Spleen (tissue), 11 donors: Measurements from ENCODE around the gene EFNB3. TPM values are rescaled to one million over a fixed set of nuclear protein-coding genes. Genes with fewer than 3 reads are reported as not detected.
A peak's percentile ranks its signal among the peaks of the same experiment; 100 is the strongest.

Source experiments
- DNase-seq: peaks from one replicate; pipeline ENCODE4 v3.0.0-alpha.2; 2020
- H3K27ac ChIP-seq, 8 donors: fragments of 200-600 bp; sonication (generic) in 7 of 8; 1 replicate in 4 of 8; 2 replicates in 4 of 8; pipeline versions ENCODE4 v1.5.0 to v1.8.0; 2016 to 2021; ENCODE audit warnings: inconsistent platforms in 4 of 8, mild to moderate bottlenecking in 4 of 8, moderate library complexity in 1 of 8
- H3K27me3 ChIP-seq, 7 donors: fragments of 200-600 bp; sonication (generic) in 6 of 7; replicated peaks in 1 of 7; 1 replicate in 4 of 7; 2 replicates in 3 of 7; pipeline versions ENCODE4 v1.5.0 to v1.8.0; 2016 to 2021; ENCODE audit warnings: inconsistent platforms in 3 of 7, mild to moderate bottlenecking in 1 of 7
- H3K36me3 ChIP-seq, 6 donors: fragments of 200-600 bp; sonication (generic) in 5 of 6; 1 replicate in 4 of 6; 2 replicates in 2 of 6; pipeline versions ENCODE4 v1.5.0 to v1.8.0; 2016 to 2021; ENCODE audit warnings: inconsistent platforms in 2 of 6
- H3K4me1 ChIP-seq, 6 donors: fragments of 200-600 bp; sonication (generic) in 5 of 6; 1 replicate in 3 of 6; 2 replicates in 3 of 6; pipeline versions ENCODE4 v1.5.0 to v1.8.0; 2016 to 2021; ENCODE audit warnings: inconsistent platforms in 3 of 6
- H3K4me3 ChIP-seq, 8 donors: fragments of 200-600 bp; sonication (generic) in 7 of 8; 1 replicate in 4 of 8; 2 replicates in 4 of 8; pipeline versions ENCODE4 v1.5.0 to v1.8.0; 2016 to 2021; ENCODE audit warnings: inconsistent platforms in 4 of 8, mild to moderate bottlenecking in 4 of 8, moderate library complexity in 2 of 8
- H3K9me3 ChIP-seq, 8 donors: fragments of 200-600 bp; sonication (generic) in 7 of 8; 1 replicate in 4 of 8; 2 replicates in 4 of 8; pipeline versions ENCODE4 v1.5.0 to v1.8.0; 2016 to 2021; ENCODE audit warnings: inconsistent platforms in 4 of 8
- CTCF ChIP-seq, 11 experiments: fragments of 200-600 bp in 7 of 11; fragments of 450-650 bp in 4 of 11; sonication (generic) in 4 of 11; IDR thresholded peaks in 8 of 11; conservative IDR thresholded peaks in 3 of 11; 1 replicate in 7 of 11; 2 replicates in 4 of 11; pipeline versions ENCODE4 v1.4.0 to v1.8.0; 2016 to 2021; ENCODE audit warnings: antibody characterized with exemption in 11 of 11, inconsistent platforms in 4 of 11, mild to moderate bottlenecking in 1 of 11
- POLR2A ChIP-seq, 3 donors: fragments of 450-650 bp; IDR thresholded peaks; one replicate each; pipeline ENCODE4 v1.5.1; 2017; ENCODE audit warnings: antibody characterized with exemption in 3 of 3, mild to moderate bottlenecking in 1 of 3
- POLR2AphosphoS5 ChIP-seq, 3 donors: sonication (generic); formaldehyde crosslinking; IDR thresholded peaks; one replicate each; pipeline ENCODE4 v1.5.1; 2017; ENCODE audit warnings: antibody characterized with exemption in 3 of 3
- WGBS, 5 donors: extraction: QIAGEN DNeasy Blood & Tissue Kit in 3 of 5; methylation state at CpG; one replicate each; pipeline versions ENCODE4 v1.1.5 to v1.1.7; 2013 to 2018; 5-methylcytosine and 5-hydroxymethylcytosine counted together
- intact Hi-C: fragments of 100-400 bp; cut with DNase I; formaldehyde crosslinking; loops from one replicate; pipeline ENCODE4 v1.15.0; 2023; ENCODE audit warnings: low total_unique reads
- polyA plus RNA-seq, 3 donors: library from polyadenylated mRNA; stranded (reverse); fragments of 200-250 nt; gene quantifications; one replicate each; pipeline ENCODE4 v1.2.1, GENCODE V29; 2013
- total RNA-seq, 7 donors: library from RNA; depleted of rRNA in 3 of 7; stranded (reverse); fragments of >200 nt in 3 of 7; fragmentation: NEBNext Ultra II Directional in 4 of 7; extraction: Animal tissue kit (Norgen Biotek cat#: 25700) in 4 of 7; gene quantifications; one replicate each; pipeline versions ENCODE4 v1.1.0 to v1.2.1, GENCODE V29; 2016 to 2021
- donor health status: healthy with polysubstance abuse.
- donor health status: DM: no; HTN: no; CAD: no; lungs with moderate emphysema.
- donor health status: DM: no; HTN: no; CAD: no.
- donor health status: Bipolar disorder and iron deficiency.
- donor health status: healthy.
- donor health status: DM: no; HTN: no; CAD: no.
- donor health status: DM: yes; HTN: yes; CAD: no.

The EFNB3 gene
- total and polyA plus RNA-seq, 10 donors, result 0.04 to 0.60 (median 0.26) TPM; not detected in 1

GRCh38 chr17:7685533-7686221 lies 19.3 kb upstream of the EFNB3 start:
- no peaks in the 10 kb centered on the region for H3K27me3 ChIP-seq
- no peak for TF ChIP-seq POLR2A (IDR thresholded peaks at IDR 0.05)
- TF ChIP-seq POLR2AphosphoS5 (IDR thresholded peaks at IDR 0.05), result peak; percentile 89 to 95 (median 90)
- TF ChIP-seq CTCF (IDR thresholded peaks at IDR 0.05 in 8 of 11, conservative IDR thresholded peaks at IDR 0.05 in 3 of 11), result peak in 2 of 11 experiments; percentile 15 to 21
- peak overlapping the region; percentile 93 to 98 (median 98) for H3K27ac ChIP-seq
- peaks cover 30 to 74% (median 43%) of the 10 kb centered on the region in 6 donors for H3K4me1 ChIP-seq
- no peaks in the 10 kb centered on the region for H3K9me3 ChIP-seq
- DNase-seq, result peak; percentile 97
- peak overlapping the region; percentile 77 to 97 (median 94) for H3K4me3 ChIP-seq
- WGBS, 5 donors, result 9 to 11% (median 10%) methylated on average over 44 of the region's 44 CpGs
- intact Hi-C loops, result loop anchor here (10.0 kb wide), 1 partner anchor 61 kb away; the partner anchor contains the start of gene SAT2
- H3K36me3 ChIP-seq, result peaks cover 0 to 24% (median 2%) of the 10 kb centered on the region in 6 donors

- WGBS, 5 donors, result 0% methylated on average over 30 of the region's 30 CpGs
- peak; percentile 91 for DNase-seq
These were observed 18.6 kb upstream of the EFNB3 start for GRCh38 chr17:7686222-7687071.

GRCh38 chr17:7687072-7687907 lies 17.7 kb upstream of the EFNB3 start, which contains the start of gene TP53:
Gene TP53, minus strand, starts transcription at chr17:7687490. Its CDS starts 10,896 bp downstream, at chr17:7676594.
- intact Hi-C loops, result loop anchor here (10.0 kb wide), 1 partner anchor 62 kb away; the partner anchor contains the start of gene SAT2
- TF ChIP-seq POLR2A (IDR thresholded peaks at IDR 0.05), result peak in 2 of 3 donors; percentile 53 to 79
- peak; percentile 79 to 95 (median 91) for TF ChIP-seq POLR2AphosphoS5 (IDR thresholded peaks at IDR 0.05)
- no peak for TF ChIP-seq CTCF (IDR thresholded peaks at IDR 0.05 in 8 of 11, conservative IDR thresholded peaks at IDR 0.05 in 3 of 11)
- Histone ChIP-seq H3K4me3 (peak within 1 kb of the TSS; percentile 77 to 97 (median 94)), H3K36me3 (peaks cover 0 to 41% (median 4%) of the 10 kb centered on the region in 6 donors), H3K4me1 (peaks cover 30 to 64% (median 43%) of the 10 kb centered on the region in 6 donors), H3K27me3 (no peaks in the 10 kb centered on the region), H3K27ac (peak within 1 kb of the TSS; percentile 93 to 98 (median 98)), H3K9me3 (no peaks in the 10 kb centered on the region)
- 0 to 1% (median 0%) methylated on average over 30 of the region's 30 CpGs for WGBS, 5 donors
- DNase-seq, result peak; percentile 93

More at GRCh38 chr17:7686222-7687071, 18.6 kb upstream of the EFNB3 start:
- H3K36me3 ChIP-seq, result peaks cover 0 to 32% (median 2%) of the 10 kb centered on the region in 6 donors
- H3K27me3 ChIP-seq, result no peaks in the 10 kb centered on the region
- TF ChIP-seq CTCF (IDR thresholded peaks at IDR 0.05 in 8 of 11, conservative IDR thresholded peaks at IDR 0.05 in 3 of 11), result peak in 1 of 11 experiments; percentile 8
- TF ChIP-seq POLR2AphosphoS5 (IDR thresholded peaks at IDR 0.05), result peak in 2 of 3 donors; percentile 88 to 95
- peak in 2 of 3 donors; percentile 52 to 76 for TF ChIP-seq POLR2A (IDR thresholded peaks at IDR 0.05)
- peak overlapping the region; percentile 77 to 97 (median 94) for H3K4me3 ChIP-seq
- intact Hi-C loops, result loop anchor here (10.0 kb wide), 1 partner anchor 62 kb away; the partner anchor contains the start of gene SAT2
- H3K4me1 ChIP-seq, result peaks cover 30 to 71% (median 43%) of the 10 kb centered on the region in 6 donors
- H3K27ac ChIP-seq, result peak overlapping the region; percentile 93 to 98 (median 98)
- no peaks in the 10 kb centered on the region for H3K9me3 ChIP-seq
